ENCODE data around the gene ZNF362.

GRCh38 chr1:33222381-33222780 lies 33.9 kb upstream of the ZNF362 start:
- no peak for TF ChIP-seq CTCF (IDR thresholded peaks at IDR 0.05)
- no peak for TF ChIP-seq POLR2A (IDR thresholded peaks at IDR 0.05)
